Panc1 (cell line): Measurements from ENCODE around the gene LPP. TPM values are rescaled to one million over a fixed set of nuclear protein-coding genes. Genes with fewer than 3 reads are reported as not detected.

Experiments
- ATAC-seq: fragments of 200-7000 bp; cut with Tn5 transposase; 2 replicates; pipeline ENCODE4 v1.9.1; 2020; ENCODE audit warnings: mild to moderate bottlenecking, moderate library complexity
- BruUV-seq: library from RNA; stranded (reverse); fragments of 400-500 nt; replicated peaks from 2 replicates; lab custom pipeline; 2021; lab: Mats Ljungman, UMichigan
- CTCF ChIA-PET: fragments of 300-600 bp; sonication (Branson Sonifier 250); formaldehyde crosslinking; loops from one replicate; lab custom pipeline; 2022; ENCODE audit warnings: antibody characterized with exemption; lab: Charles Lee
- POLR2A ChIA-PET: fragments of 300-600 bp; sonication (Branson Sonifier 250); formaldehyde crosslinking; loops from one replicate; lab custom pipeline; 2022; ENCODE audit warnings: antibody characterized with exemption; lab: Charles Lee
- DNase-seq: peaks from one replicate; pipeline ENCODE4 v3.0.0-alpha.2; 2010; ENCODE audit warnings: low read depth, low spot score
- H3K27ac ChIP-seq: 2 replicates; pipeline ENCODE4 v1.5.1; 2011; ENCODE audit warnings: mild to moderate bottlenecking, low read length, inconsistent platforms
- H3K27me3 ChIP-seq: fragments of 200-500 bp; sonication (Bioruptor generic); 2 replicates; pipeline ENCODE4 v1.6.0; 2014; ENCODE audit warnings: low read length, inconsistent platforms; ENCODE audit not compliant: control insufficient read depth, insufficient read depth
- H3K36me3 ChIP-seq: fragments of 200-500 bp; sonication (Bioruptor generic); 2 replicates; pipeline ENCODE4 v1.5.1; 2014; ENCODE audit warnings: inconsistent platforms, mild to moderate bottlenecking, low read length, moderate library complexity; ENCODE audit not compliant: control insufficient read depth, insufficient read depth
- H3K4me1 ChIP-seq: 2 replicates; pipeline ENCODE4 v1.5.1; 2011; ENCODE audit warnings: inconsistent platforms, mild to moderate bottlenecking, low read length, moderate library complexity; ENCODE audit not compliant: control insufficient read depth, insufficient read depth
- H3K4me3 ChIP-seq, 2 experiments: 2 replicates each; pipeline ENCODE4 v1.5.1; 2011 to 2012; ENCODE audit warnings: low read depth in 2 of 2, low read length in 2 of 2, mild to moderate bottlenecking in 2 of 2, inconsistent platforms in 1 of 2, moderate library complexity in 1 of 2
- H3K9me3 ChIP-seq: fragments of 200-500 bp; sonication (Bioruptor generic); 2 replicates; pipeline ENCODE4 v1.5.1; 2014; ENCODE audit warnings: low read depth, mild to moderate bottlenecking, inconsistent platforms, low read length, moderate library complexity; ENCODE audit not compliant: control insufficient read depth, insufficient read depth
- POLR2AphosphoS5 ChIP-seq: IDR thresholded peaks from 2 replicates; pipeline ENCODE4 v1.6.1; 2012; ENCODE audit warnings: mild to moderate bottlenecking, low read depth, low read length, moderate library complexity
- SIN3A ChIP-seq: IDR thresholded peaks from 2 replicates; pipeline ENCODE4 v1.6.1; 2012; ENCODE audit warnings: low read depth, mild to moderate bottlenecking, low read length, moderate library complexity, borderline replicate concordance; ENCODE audit not compliant: insufficient read depth
- TCF7L2 ChIP-seq: IDR thresholded peaks from 2 replicates; pipeline ENCODE4 v1.6.1; 2011; ENCODE audit warnings: mild to moderate bottlenecking, low read depth, low read length, inconsistent platforms
- in situ Hi-C: cut with HindIII; loops from 2 replicates; pipeline ENCODE4 v1.10.0; 2016; ENCODE audit warnings: low sequenced_read_pairs, low pct_unique_long_range_greater_than_20kb
- intact Hi-C: fragments of 100-400 bp; cut with micrococcal nuclease; formaldehyde crosslinking; loops from one replicate; pipeline ENCODE4 v1.10.0; 2022; ENCODE audit not compliant: unreplicated experiment
- total RNA-seq: library from RNA; stranded (reverse); gene quantifications from one replicate; pipeline ENCODE4 v1.2.1, GENCODE V29; 2021; ENCODE audit not compliant: unreplicated experiment
- TF ChIP-seq, protein P1 (sequence below), 2 experiments: IDR thresholded peaks; 2 replicates each; pipeline ENCODE4 v1.6.1; 2011 to 2012; ENCODE audit warnings: low read depth in 2 of 2, control low read depth in 1 of 2, low read length in 1 of 2, mild to moderate bottlenecking in 1 of 2, moderate library complexity in 1 of 2; ENCODE audit not compliant: insufficient read depth in 1 of 2
- TF ChIP-seq, protein P2 (sequence below): fragments of 450-650 bp; IDR thresholded peaks from 2 replicates; pipeline ENCODE4 v1.5.1; 2017; ENCODE audit warnings: mild to moderate bottlenecking

LPP gene
- total RNA-seq, 1 experiment from 2014 or later: 90.0 TPM

DNA sequence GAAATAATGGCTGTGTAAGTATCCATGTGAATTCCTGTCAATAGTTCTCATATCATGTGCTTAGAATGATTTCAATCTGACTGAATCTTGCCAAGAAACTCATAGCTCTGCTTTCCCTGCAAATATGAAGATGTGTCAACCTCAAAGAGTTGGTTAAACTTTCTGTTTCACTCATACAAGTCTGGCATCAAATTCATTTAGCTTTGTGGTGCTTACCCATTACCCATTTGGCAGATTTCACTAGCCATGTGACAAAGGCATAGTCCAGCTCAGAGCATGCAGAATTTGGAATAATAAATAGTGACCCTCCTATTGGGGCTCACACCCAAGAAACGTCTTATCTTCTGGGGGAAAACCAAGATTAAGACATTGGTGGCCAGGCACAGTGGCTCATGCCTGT, 761.2 kb downstream of the LPP start:
- no TSS peak for BruUV-seq
- ATAC-seq (no peak), DNase-seq (no peak)
- no peaks in the 10 kb centered on the region for H3K36me3 ChIP-seq
- TF ChIP-seq, protein P1, sequence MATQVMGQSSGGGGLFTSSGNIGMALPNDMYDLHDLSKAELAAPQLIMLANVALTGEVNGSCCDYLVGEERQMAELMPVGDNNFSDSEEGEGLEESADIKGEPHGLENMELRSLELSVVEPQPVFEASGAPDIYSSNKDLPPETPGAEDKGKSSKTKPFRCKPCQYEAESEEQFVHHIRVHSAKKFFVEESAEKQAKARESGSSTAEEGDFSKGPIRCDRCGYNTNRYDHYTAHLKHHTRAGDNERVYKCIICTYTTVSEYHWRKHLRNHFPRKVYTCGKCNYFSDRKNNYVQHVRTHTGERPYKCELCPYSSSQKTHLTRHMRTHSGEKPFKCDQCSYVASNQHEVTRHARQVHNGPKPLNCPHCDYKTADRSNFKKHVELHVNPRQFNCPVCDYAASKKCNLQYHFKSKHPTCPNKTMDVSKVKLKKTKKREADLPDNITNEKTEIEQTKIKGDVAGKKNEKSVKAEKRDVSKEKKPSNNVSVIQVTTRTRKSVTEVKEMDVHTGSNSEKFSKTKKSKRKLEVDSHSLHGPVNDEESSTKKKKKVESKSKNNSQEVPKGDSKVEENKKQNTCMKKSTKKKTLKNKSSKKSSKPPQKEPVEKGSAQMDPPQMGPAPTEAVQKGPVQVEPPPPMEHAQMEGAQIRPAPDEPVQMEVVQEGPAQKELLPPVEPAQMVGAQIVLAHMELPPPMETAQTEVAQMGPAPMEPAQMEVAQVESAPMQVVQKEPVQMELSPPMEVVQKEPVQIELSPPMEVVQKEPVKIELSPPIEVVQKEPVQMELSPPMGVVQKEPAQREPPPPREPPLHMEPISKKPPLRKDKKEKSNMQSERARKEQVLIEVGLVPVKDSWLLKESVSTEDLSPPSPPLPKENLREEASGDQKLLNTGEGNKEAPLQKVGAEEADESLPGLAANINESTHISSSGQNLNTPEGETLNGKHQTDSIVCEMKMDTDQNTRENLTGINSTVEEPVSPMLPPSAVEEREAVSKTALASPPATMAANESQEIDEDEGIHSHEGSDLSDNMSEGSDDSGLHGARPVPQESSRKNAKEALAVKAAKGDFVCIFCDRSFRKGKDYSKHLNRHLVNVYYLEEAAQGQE (IDR thresholded peaks at IDR 0.05; ENCODE audit: insufficient read depth in 1 of 2, low read depth in 2 of 2, low read length in 1 of 2): no peak
- TF ChIP-seq POLR2AphosphoS5 (no peak), SIN3A (no peak), TCF7L2 (no peak)
- TF ChIP-seq, protein P2, sequence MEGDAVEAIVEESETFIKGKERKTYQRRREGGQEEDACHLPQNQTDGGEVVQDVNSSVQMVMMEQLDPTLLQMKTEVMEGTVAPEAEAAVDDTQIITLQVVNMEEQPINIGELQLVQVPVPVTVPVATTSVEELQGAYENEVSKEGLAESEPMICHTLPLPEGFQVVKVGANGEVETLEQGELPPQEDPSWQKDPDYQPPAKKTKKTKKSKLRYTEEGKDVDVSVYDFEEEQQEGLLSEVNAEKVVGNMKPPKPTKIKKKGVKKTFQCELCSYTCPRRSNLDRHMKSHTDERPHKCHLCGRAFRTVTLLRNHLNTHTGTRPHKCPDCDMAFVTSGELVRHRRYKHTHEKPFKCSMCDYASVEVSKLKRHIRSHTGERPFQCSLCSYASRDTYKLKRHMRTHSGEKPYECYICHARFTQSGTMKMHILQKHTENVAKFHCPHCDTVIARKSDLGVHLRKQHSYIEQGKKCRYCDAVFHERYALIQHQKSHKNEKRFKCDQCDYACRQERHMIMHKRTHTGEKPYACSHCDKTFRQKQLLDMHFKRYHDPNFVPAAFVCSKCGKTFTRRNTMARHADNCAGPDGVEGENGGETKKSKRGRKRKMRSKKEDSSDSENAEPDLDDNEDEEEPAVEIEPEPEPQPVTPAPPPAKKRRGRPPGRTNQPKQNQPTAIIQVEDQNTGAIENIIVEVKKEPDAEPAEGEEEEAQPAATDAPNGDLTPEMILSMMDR: no peak
- no peaks in the 10 kb centered on the region for H3K27me3 ChIP-seq
- no peaks in the 10 kb centered on the region for H3K9me3 ChIP-seq
- intact Hi-C loops: no loop called here
- in situ Hi-C loops: no loop called here
- POLR2A ChIA-PET: no interaction called here
- H3K4me3 ChIP-seq: no peak overlapping the region
- H3K4me1 ChIP-seq: no peaks in the 10 kb centered on the region
- no peak overlapping the region for H3K27ac ChIP-seq
- CTCF ChIA-PET: no interaction called here

DNA sequence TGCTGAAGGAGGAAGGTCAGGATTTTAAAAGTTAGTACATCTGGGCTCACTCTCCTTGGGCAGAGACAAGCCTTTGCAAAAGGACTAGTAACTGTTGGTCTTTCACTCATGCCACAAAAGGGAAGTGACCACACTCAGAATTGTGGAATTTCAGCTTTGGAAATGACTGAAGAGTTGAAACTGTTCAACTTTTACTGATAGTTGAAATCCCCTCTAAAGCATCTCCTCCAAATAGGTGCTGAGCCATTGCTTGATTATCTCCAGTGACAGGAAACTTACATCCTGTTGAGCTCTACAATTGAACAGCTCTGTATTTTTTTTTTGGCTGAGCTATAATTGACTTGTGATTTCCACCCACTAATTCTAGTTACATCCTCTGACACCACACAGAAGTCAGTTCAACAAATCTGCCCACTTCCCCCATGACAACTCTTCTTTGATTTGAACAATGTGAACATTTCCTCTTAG, 763.0 kb downstream of the LPP start:
- ChIA-PET POLR2A (interaction anchor here (0.6 kb wide), 1 partner anchor 154 kb away, joined by 4 read pairs; no protein-coding TSS in a partner anchor), CTCF (no interaction called here)
- ATAC-seq (no peak), DNase-seq (no peak)
- BruUV-seq: no TSS peak
- Histone ChIP-seq H3K9me3 (no peaks in the 10 kb centered on the region), H3K27ac (no peak overlapping the region), H3K36me3 (no peaks in the 10 kb centered on the region), H3K4me1 (no peaks in the 10 kb centered on the region), H3K4me3 (no peak overlapping the region), H3K27me3 (no peaks in the 10 kb centered on the region)
- TF ChIP-seq TCF7L2: no peak
- TF ChIP-seq, protein P2: no peak
- TF ChIP-seq SIN3A: no peak
- TF ChIP-seq, protein P1 (IDR thresholded peaks at IDR 0.05; ENCODE audit: insufficient read depth in 1 of 2, low read depth in 2 of 2, low read length in 1 of 2): no peak
- no peak for TF ChIP-seq POLR2AphosphoS5
- in situ Hi-C loops (no loop called here), intact Hi-C loops (no loop called here)
